CD4-positive, alpha-beta T cell treated with Interferon gamma for 1 hour (primary cell): Measurements from ENCODE around the gene GCAT.

ENCODE experiments used
- DNase-seq: peaks from one replicate; pipeline ENCODE4 v3.0.0-alpha.2; 2020

Gene GCAT

GRCh38 chr22:37848587-37849088, 40.9 kb downstream of the GCAT start:
- DNase-seq, result no peak

GRCh38 chr22:37849089-37849751, 41.5 kb downstream of the GCAT start, which contains the start of gene EIF3L:
Gene EIF3L, plus strand, starts transcription at chr22:37849419. Its CDS starts 31 bp downstream, at chr22:37849450.
- DNase-seq, result peak; percentile 85

- no peak for DNase-seq
Measured at GRCh38 chr22:37850801-37851200, 43.1 kb downstream of the GCAT start.

- no peak for DNase-seq
Measured at GRCh38 chr22:37852418-37852817, 44.7 kb downstream of the GCAT start.

GRCh38 chr22:37854946-37855345, 47.2 kb downstream of the GCAT start:
- DNase-seq, result no peak

GRCh38 chr22:37855462-37855861, 47.7 kb downstream of the GCAT start:
- no peak for DNase-seq

- DNase-seq, result no peak
Measured at GRCh38 chr22:37860796-37861421, 53.2 kb downstream of the GCAT start.

- DNase-seq, result no peak
Measured at GRCh38 chr22:37862570-37863325, 55.0 kb downstream of the GCAT start.

- no peak for DNase-seq
Measured at GRCh38 chr22:37865510-37865909, 57.8 kb downstream of the GCAT start.
